GM12875 (cell line): ENCODE data around the gene CYP27B1.

ENCODE experiments used
- H3K4me3 ChIP-seq: one replicate; pipeline ENCODE4 v1.5.1; 2011; ENCODE audit warnings: low read depth, low read length, control low read depth
- TF ChIP-seq, protein P1 (sequence below): IDR thresholded peaks from 2 replicates; pipeline ENCODE4 v1.5.1; 2011; ENCODE audit warnings: low read depth, mild to moderate bottlenecking, control low read depth, inconsistent platforms, low read length, moderate library complexity, borderline replicate concordance; ENCODE audit not compliant: insufficient read depth

Gene CYP27B1

DNA sequence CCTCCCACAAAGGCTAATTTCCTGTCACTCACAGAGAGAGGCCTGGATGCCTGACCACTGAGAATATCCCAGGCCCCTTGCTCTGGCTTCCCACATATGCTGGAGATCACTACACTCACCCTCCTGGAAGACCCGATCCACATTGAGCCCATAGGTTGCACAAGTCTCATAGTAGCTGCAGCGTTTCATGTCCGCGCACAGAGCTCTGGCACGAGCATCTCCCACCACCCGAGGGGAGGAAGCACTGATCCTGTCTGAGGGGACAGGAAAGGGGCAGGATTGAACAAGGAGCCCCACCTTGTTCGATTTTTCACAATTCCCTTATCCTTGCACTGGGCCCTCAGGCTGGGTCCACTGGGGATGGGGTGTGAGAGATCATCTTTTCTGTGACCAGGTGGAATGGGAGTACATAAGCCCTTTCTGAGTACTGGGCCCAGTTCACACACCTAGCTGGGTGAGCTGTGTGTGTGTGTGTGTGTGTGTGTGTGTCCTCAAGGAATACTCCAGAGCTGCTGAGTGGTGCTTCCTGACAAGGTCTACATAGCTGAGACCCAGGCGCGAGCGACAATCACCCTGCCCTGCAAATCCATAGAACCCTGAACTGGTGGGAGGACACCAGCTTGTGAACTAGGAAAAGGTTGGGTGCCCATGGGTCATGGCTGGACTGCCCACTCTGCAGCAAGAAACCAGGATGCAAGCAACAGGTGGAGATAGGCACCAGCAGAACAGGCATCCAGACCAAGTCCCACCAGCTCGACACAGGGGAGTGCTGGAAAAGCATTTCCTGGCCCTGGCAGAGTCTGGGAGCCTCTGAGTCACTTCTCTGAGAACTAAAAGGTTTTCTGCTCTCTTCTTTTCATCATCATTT, 33.9 kb downstream of the CYP27B1 start:
- H3K4me3 ChIP-seq: no peak overlapping the region
- TF ChIP-seq, protein P1, sequence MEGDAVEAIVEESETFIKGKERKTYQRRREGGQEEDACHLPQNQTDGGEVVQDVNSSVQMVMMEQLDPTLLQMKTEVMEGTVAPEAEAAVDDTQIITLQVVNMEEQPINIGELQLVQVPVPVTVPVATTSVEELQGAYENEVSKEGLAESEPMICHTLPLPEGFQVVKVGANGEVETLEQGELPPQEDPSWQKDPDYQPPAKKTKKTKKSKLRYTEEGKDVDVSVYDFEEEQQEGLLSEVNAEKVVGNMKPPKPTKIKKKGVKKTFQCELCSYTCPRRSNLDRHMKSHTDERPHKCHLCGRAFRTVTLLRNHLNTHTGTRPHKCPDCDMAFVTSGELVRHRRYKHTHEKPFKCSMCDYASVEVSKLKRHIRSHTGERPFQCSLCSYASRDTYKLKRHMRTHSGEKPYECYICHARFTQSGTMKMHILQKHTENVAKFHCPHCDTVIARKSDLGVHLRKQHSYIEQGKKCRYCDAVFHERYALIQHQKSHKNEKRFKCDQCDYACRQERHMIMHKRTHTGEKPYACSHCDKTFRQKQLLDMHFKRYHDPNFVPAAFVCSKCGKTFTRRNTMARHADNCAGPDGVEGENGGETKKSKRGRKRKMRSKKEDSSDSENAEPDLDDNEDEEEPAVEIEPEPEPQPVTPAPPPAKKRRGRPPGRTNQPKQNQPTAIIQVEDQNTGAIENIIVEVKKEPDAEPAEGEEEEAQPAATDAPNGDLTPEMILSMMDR: no peak

- TF ChIP-seq, protein P1: no peak
- H3K4me3 ChIP-seq: no peak overlapping the region
Observed at GRCh38 chr12:57732270-57732669, 34.6 kb downstream of the CYP27B1 start.

GRCh38 chr12:57731411-57732080, 35.3 kb downstream of the CYP27B1 start:
- H3K4me3 ChIP-seq: no peak overlapping the region
- TF ChIP-seq, protein P1: no peak

DNA sequence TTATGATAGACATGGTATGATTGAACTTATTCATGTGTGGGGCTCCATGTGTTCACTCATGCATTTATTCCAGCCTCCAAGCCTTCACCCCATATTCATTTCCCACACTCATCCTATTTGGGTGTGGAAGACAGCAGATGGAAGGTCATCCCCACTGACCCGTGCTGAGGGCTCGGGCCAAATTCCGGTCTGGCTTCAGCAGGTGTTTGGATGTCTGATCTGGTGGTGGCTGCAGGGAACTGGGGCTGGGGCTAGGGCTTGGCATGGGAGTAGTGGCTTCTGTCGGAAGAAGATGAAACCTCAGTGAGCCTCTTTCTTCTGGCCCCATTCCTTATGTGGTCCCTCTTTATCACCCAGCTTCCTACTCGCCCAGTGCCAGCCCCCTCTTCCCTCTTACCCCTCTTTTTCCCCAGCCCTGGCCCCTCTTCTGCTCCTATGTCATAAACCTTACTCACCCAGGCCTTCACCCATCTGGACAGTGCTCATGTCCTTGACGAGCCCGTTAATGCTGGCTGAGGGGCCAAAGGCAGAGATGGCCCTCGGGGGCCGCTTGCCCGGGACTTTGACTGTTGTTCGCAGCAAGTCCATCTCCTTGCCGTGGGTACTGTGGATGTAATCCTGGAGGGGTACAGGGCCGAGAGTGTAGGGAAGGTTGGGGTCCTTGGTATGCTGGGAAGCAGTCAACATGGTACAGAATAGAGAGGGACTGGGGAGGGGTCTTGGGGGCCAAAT, 36.4 kb downstream of the CYP27B1 start:
- TF ChIP-seq, protein P1: no peak
- H3K4me3 ChIP-seq: no peak overlapping the region

GRCh38 chr12:57729321-57729844, 37.5 kb downstream of the CYP27B1 start:
- no peak overlapping the region for H3K4me3 ChIP-seq
- TF ChIP-seq, protein P1: no peak

- TF ChIP-seq, protein P1: no peak
- H3K4me3 ChIP-seq: no peak overlapping the region
Observed at GRCh38 chr12:57727758-57728395, 39.0 kb downstream of the CYP27B1 start.
